HCT116 (cell line): ENCODE measurements around the gene SLC39A13.

ENCODE experiments used
- EZH2phosphoT487 ChIP-seq: fragments of 200-600 bp; IDR thresholded peaks from 2 replicates; pipeline ENCODE4 v1.6.1; 2018; ENCODE audit warnings: antibody characterized with exemption, borderline replicate concordance
- POLR2A ChIP-seq: IDR thresholded peaks from 2 replicates; pipeline ENCODE4 v1.7.0; 2011; ENCODE audit warnings: borderline replicate concordance; ENCODE audit not compliant: insufficient read depth, insufficient read length; ENCODE audit errors: extremely low read depth
- POLR2AphosphoS5 ChIP-seq: IDR thresholded peaks from 2 replicates; pipeline ENCODE4 v1.6.1; 2011; ENCODE audit warnings: mild to moderate bottlenecking, low read depth, low read length, moderate library complexity
- RAD21 ChIP-seq: IDR thresholded peaks from 2 replicates; pipeline ENCODE4 v1.6.1; 2012; ENCODE audit warnings: low read depth, mild to moderate bottlenecking
- TF ChIP-seq, protein P1 (sequence below): IDR thresholded peaks from 2 replicates; pipeline ENCODE4 v1.6.1; 2012

- TF ChIP-seq EZH2phosphoT487 (no peak), POLR2A (no peak), RAD21 (no peak), POLR2AphosphoS5 (no peak)
- TF ChIP-seq, protein P1, sequence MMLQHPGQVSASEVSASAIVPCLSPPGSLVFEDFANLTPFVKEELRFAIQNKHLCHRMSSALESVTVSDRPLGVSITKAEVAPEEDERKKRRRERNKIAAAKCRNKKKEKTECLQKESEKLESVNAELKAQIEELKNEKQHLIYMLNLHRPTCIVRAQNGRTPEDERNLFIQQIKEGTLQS, result no peak
Observed at GRCh38 chr11:47398011-47398410, 10.4 kb upstream of the SLC39A13 start.
